Panc1 (cell line): ENCODE data around the gene PTGS2.

Source experiments
- POLR2AphosphoS5 ChIP-seq: IDR thresholded peaks from 2 replicates; pipeline ENCODE4 v1.6.1; 2012; ENCODE audit warnings: mild to moderate bottlenecking, low read depth, low read length, moderate library complexity
- SIN3A ChIP-seq: IDR thresholded peaks from 2 replicates; pipeline ENCODE4 v1.6.1; 2012; ENCODE audit warnings: low read depth, mild to moderate bottlenecking, low read length, moderate library complexity, borderline replicate concordance; ENCODE audit not compliant: insufficient read depth
- TF ChIP-seq, protein P1 (sequence below): fragments of 450-650 bp; IDR thresholded peaks from 2 replicates; pipeline ENCODE4 v1.5.1; 2017; ENCODE audit warnings: mild to moderate bottlenecking
- TF ChIP-seq, protein P2 (sequence below), 2 experiments: IDR thresholded peaks; 2 replicates each; pipeline ENCODE4 v1.6.1; 2011 to 2012; ENCODE audit warnings: low read depth in 2 of 2, control low read depth in 1 of 2, low read length in 1 of 2, mild to moderate bottlenecking in 1 of 2, moderate library complexity in 1 of 2; ENCODE audit not compliant: insufficient read depth in 1 of 2

DNA sequence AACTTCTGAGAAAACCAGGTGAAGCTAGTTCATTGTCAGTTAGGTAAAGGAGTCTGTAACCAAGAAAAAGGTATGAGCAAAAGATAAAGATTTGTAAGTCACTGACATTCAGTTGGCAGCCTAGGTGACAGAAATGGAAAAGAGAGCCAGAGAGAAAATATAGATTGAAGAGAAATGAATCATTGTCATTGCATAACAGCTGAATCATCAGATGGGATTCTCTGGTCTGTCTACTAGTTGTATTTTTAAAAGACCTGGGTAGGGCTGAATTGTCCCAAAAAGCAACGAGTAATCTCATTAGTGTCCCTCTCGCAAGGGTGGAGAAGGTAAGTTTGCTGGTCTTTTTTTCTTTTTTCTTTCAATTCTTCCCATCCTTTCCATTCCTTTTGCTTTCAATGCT lies 36.6 kb downstream of the PTGS2 start:
- TF ChIP-seq, protein P1, sequence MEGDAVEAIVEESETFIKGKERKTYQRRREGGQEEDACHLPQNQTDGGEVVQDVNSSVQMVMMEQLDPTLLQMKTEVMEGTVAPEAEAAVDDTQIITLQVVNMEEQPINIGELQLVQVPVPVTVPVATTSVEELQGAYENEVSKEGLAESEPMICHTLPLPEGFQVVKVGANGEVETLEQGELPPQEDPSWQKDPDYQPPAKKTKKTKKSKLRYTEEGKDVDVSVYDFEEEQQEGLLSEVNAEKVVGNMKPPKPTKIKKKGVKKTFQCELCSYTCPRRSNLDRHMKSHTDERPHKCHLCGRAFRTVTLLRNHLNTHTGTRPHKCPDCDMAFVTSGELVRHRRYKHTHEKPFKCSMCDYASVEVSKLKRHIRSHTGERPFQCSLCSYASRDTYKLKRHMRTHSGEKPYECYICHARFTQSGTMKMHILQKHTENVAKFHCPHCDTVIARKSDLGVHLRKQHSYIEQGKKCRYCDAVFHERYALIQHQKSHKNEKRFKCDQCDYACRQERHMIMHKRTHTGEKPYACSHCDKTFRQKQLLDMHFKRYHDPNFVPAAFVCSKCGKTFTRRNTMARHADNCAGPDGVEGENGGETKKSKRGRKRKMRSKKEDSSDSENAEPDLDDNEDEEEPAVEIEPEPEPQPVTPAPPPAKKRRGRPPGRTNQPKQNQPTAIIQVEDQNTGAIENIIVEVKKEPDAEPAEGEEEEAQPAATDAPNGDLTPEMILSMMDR, result no peak
- TF ChIP-seq, protein P2, sequence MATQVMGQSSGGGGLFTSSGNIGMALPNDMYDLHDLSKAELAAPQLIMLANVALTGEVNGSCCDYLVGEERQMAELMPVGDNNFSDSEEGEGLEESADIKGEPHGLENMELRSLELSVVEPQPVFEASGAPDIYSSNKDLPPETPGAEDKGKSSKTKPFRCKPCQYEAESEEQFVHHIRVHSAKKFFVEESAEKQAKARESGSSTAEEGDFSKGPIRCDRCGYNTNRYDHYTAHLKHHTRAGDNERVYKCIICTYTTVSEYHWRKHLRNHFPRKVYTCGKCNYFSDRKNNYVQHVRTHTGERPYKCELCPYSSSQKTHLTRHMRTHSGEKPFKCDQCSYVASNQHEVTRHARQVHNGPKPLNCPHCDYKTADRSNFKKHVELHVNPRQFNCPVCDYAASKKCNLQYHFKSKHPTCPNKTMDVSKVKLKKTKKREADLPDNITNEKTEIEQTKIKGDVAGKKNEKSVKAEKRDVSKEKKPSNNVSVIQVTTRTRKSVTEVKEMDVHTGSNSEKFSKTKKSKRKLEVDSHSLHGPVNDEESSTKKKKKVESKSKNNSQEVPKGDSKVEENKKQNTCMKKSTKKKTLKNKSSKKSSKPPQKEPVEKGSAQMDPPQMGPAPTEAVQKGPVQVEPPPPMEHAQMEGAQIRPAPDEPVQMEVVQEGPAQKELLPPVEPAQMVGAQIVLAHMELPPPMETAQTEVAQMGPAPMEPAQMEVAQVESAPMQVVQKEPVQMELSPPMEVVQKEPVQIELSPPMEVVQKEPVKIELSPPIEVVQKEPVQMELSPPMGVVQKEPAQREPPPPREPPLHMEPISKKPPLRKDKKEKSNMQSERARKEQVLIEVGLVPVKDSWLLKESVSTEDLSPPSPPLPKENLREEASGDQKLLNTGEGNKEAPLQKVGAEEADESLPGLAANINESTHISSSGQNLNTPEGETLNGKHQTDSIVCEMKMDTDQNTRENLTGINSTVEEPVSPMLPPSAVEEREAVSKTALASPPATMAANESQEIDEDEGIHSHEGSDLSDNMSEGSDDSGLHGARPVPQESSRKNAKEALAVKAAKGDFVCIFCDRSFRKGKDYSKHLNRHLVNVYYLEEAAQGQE (IDR thresholded peaks at IDR 0.05; ENCODE audit: insufficient read depth in 1 of 2, low read depth in 2 of 2, low read length in 1 of 2), result no peak
- no peak for TF ChIP-seq SIN3A
- TF ChIP-seq POLR2AphosphoS5, result no peak
